COR-L47 (cell line): ENCODE measurements around the gene CDC14C.

Source experiments
- DNase-seq: peaks from one replicate; lab custom pipeline; 2025; lab: John Stamatoyannopoulos, UW

The CDC14C gene

DNA sequence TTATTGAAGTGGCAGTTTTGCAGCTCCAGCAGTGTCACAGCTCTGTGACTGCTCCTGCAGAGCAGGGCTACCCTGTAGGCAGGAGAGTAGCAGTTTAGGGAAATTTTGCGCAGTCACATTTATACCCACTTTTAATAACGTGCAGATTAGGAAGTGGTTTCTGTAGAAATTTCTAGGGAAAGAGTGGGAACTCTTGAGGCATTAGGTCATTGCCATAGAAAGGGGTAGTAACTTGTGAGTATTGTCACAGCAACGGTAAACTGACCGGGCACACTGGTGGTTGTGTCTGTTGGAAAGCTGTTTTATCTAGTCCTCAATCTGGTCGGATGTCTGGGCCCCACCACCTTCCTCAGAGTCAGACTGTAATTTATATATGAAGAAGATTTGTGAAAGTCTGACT lies 51.9 kb downstream of the CDC14C start:
- DNase-seq, result no peak

DNA sequence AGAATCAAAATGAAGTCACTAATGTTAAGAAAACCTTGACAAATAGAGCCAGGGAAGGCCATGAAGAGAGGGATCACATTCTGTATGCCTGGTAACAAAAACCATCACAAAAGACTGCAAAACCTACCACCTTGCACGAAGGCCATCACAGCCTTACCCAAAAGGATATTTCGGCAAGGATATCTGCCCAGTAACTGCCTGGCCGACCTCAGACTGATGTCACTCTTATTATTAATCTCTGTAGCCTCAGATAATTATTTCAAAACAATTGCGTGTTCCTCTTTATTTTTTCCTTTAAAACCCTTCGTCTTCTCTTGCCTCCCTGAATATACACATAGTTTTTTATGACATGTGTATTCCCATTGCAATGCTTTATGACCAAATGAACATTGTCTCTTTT lies 52.5 kb downstream of the CDC14C start:
- no peak for DNase-seq
